Endodermal cell (in vitro differentiated cells): ENCODE results near the gene USF2. TPM values are rescaled to one million over a fixed set of nuclear protein-coding genes. Genes with fewer than 3 reads are reported as not detected.

Experiments used
- DNase-seq: peaks from one replicate; pipeline ENCODE4 v3.0.0-alpha.2; 2017
- H3K27ac ChIP-seq: 2 replicates; pipeline ENCODE4 v1.5.1; 2013; ENCODE audit warnings: mild to moderate bottlenecking, low read depth, low read length, moderate library complexity
- H3K27me3 ChIP-seq: 2 replicates; pipeline ENCODE4 v1.6.1; 2013; ENCODE audit warnings: mild to moderate bottlenecking, low read length, moderate library complexity; ENCODE audit not compliant: insufficient read depth, control insufficient read depth, poor library complexity, severe bottlenecking
- H3K36me3 ChIP-seq: 2 replicates; pipeline ENCODE4 v1.7.0; 2013; ENCODE audit warnings: mild to moderate bottlenecking, low read length, moderate library complexity; ENCODE audit not compliant: control insufficient read depth, insufficient read depth
- H3K4me1 ChIP-seq: one replicate; pipeline ENCODE4 v1.7.0; 2013; ENCODE audit warnings: low read length; ENCODE audit not compliant: control insufficient read depth, insufficient read depth
- H3K4me3 ChIP-seq: 2 replicates; pipeline ENCODE4 v1.5.1; 2013; ENCODE audit warnings: mild to moderate bottlenecking, low read length, moderate library complexity
- H3K9ac ChIP-seq: 2 replicates; pipeline ENCODE4 v1.6.1; 2013; ENCODE audit warnings: mild to moderate bottlenecking, low read length, moderate library complexity; ENCODE audit not compliant: poor library complexity, severe bottlenecking; ENCODE audit errors: extremely low read depth
- H3K9me3 ChIP-seq: 2 replicates; pipeline ENCODE4 v1.6.1; 2013; ENCODE audit warnings: mild to moderate bottlenecking, low read length, moderate library complexity; ENCODE audit not compliant: control insufficient read depth
- H3K27ac Mint-ChIP-seq: 2 replicates; pipeline ENCODE4 v1.8.0; 2020; ENCODE audit warnings: mixed read lengths
- H3K27me3 Mint-ChIP-seq: 2 replicates; pipeline ENCODE4 v1.8.0; 2021; ENCODE audit warnings: mild to moderate bottlenecking, mixed read lengths; ENCODE audit not compliant: insufficient read depth
- H3K36me3 Mint-ChIP-seq: 2 replicates; pipeline ENCODE4 v1.8.0; 2020; ENCODE audit warnings: low read depth, mixed read lengths
- H3K4me1 Mint-ChIP-seq: 2 replicates; pipeline ENCODE4 v1.8.0; 2020; ENCODE audit warnings: mixed read lengths
- H3K4me3 Mint-ChIP-seq: 2 replicates; pipeline ENCODE4 v1.8.0; 2020; ENCODE audit warnings: mild to moderate bottlenecking, moderate library complexity, mixed read lengths
- H3K9me3 Mint-ChIP-seq: 2 replicates; pipeline ENCODE4 v1.8.0; 2020; ENCODE audit warnings: mild to moderate bottlenecking, mixed read lengths
- CTCF ChIP-seq: fragments of 200-600 bp; sonication (generic); conservative IDR thresholded peaks from 2 replicates; pipeline ENCODE4 v1.5.0; 2021; ENCODE audit warnings: antibody characterized with exemption, mild to moderate bottlenecking
- WGBS, 2 experiments: methylation state at CpG; one replicate each; pipeline versions ENCODE4 v1.1.5 to v1.1.7; 2013; ENCODE audit warnings: missing lambda C conversion rate in 2 of 2, mixed read lengths in 1 of 2; ENCODE audit not compliant: insufficient coverage in 1 of 2, insufficient read length in 1 of 2; 5-methylcytosine and 5-hydroxymethylcytosine counted together
- total RNA-seq, 2 donors: library from RNA; stranded (reverse); fragmentation: NEBNext Ultra II Directional in 1 of 2; extraction: Animal tissue kit (Norgen Biotek cat#: 25700) in 1 of 2; gene quantifications; 2 replicates in 1 of 2; 3 replicates in 1 of 2; pipeline ENCODE4 v1.2.1, GENCODE V29; 2021

The USF2 gene
- total RNA-seq, 2 donors from 2014 or later: 111 to 121 TPM

- Histone ChIP-seq H3K4me1 (no peaks in the 10 kb centered on the region), H3K9me3 (peaks cover 17% of the 10 kb centered on the region), H3K9ac (no peak overlapping the region), H3K27me3 (no peaks in the 10 kb centered on the region), H3K27ac (no peak overlapping the region), H3K4me3 (no peak overlapping the region), H3K36me3 (no peaks in the 10 kb centered on the region)
- TF ChIP-seq CTCF: no peak
- H3K27me3 Mint-ChIP-seq: peaks cover 6% of the 10 kb centered on the region
- peaks cover 26% of the 10 kb centered on the region for H3K9me3 Mint-ChIP-seq
- H3K4me1 Mint-ChIP-seq: no peaks in the 10 kb centered on the region
- DNase-seq: no peak
- no peaks in the 10 kb centered on the region for H3K36me3 Mint-ChIP-seq
- WGBS, 2 experiments: 70 to 71% methylated on average over 6 of the region's 6 CpGs
- no peak overlapping the region for H3K4me3 Mint-ChIP-seq
- no peak overlapping the region for H3K27ac Mint-ChIP-seq
Observed at GRCh38 chr19:35223084-35223790, 45.5 kb upstream of the USF2 start.

GRCh38 chr19:35223862-35224505 is 44.8 kb upstream of the USF2 start:
- Histone ChIP-seq H3K36me3 (no peaks in the 10 kb centered on the region), H3K4me3 (no peak overlapping the region), H3K9me3 (peaks cover 15% of the 10 kb centered on the region), H3K27me3 (no peaks in the 10 kb centered on the region), H3K9ac (no peak overlapping the region), H3K27ac (no peak overlapping the region), H3K4me1 (no peaks in the 10 kb centered on the region)
- TF ChIP-seq CTCF: no peak
- H3K27me3 Mint-ChIP-seq: peaks cover 6% of the 10 kb centered on the region
- H3K4me1 Mint-ChIP-seq: no peaks in the 10 kb centered on the region
- H3K4me3 Mint-ChIP-seq: no peak overlapping the region
- H3K36me3 Mint-ChIP-seq: no peaks in the 10 kb centered on the region
- peaks cover 19% of the 10 kb centered on the region for H3K9me3 Mint-ChIP-seq
- no peak for DNase-seq
- 83 to 92% methylated on average over 4 of the region's 4 CpGs for WGBS, 2 experiments
- no peak overlapping the region for H3K27ac Mint-ChIP-seq

GRCh38 chr19:35224681-35225571 is 43.8 kb upstream of the USF2 start:
- Mint-ChIP-seq H3K27me3 (peaks cover 6% of the 10 kb centered on the region), H3K27ac (no peak overlapping the region), H3K4me3 (no peak overlapping the region), H3K4me1 (no peaks in the 10 kb centered on the region), H3K9me3 (peaks cover 13% of the 10 kb centered on the region), H3K36me3 (no peaks in the 10 kb centered on the region)
- Histone ChIP-seq H3K4me1 (no peaks in the 10 kb centered on the region), H3K9ac (no peak overlapping the region), H3K4me3 (no peak overlapping the region), H3K27ac (no peak overlapping the region), H3K36me3 (no peaks in the 10 kb centered on the region), H3K27me3 (no peaks in the 10 kb centered on the region), H3K9me3 (peaks cover 6% of the 10 kb centered on the region)
- 86 to 90% methylated on average over 28 to 41 of the region's 41 CpGs for WGBS, 2 experiments
- peak; percentile 78 for DNase-seq
- TF ChIP-seq CTCF: peak; percentile 51
